Left kidney (tissue), 2 donors: Measurements from ENCODE around the gene KCTD15. TPM values are rescaled to one million over a fixed set of nuclear protein-coding genes. Genes with fewer than 3 reads are reported as not detected.
"Not testable (repeated sequence)": the region's sequence is repeated elsewhere in the genome, so short reads cannot be mapped to it uniquely, and the experiment has no call there.

Source experiments
- DNase-seq: peaks from one replicate; pipeline ENCODE4 v3.0.0-alpha.2; 2013
- polyA plus RNA-seq: library from polyadenylated mRNA; unstranded; fragments of 120-200 nt; gene quantifications from one replicate; pipeline ENCODE4 v1.2.1, GENCODE V29; 2013; ENCODE audit not compliant: insufficient read length

KCTD15 gene
- polyA plus RNA-seq, 1 donor, result 45.2 TPM

DNA sequence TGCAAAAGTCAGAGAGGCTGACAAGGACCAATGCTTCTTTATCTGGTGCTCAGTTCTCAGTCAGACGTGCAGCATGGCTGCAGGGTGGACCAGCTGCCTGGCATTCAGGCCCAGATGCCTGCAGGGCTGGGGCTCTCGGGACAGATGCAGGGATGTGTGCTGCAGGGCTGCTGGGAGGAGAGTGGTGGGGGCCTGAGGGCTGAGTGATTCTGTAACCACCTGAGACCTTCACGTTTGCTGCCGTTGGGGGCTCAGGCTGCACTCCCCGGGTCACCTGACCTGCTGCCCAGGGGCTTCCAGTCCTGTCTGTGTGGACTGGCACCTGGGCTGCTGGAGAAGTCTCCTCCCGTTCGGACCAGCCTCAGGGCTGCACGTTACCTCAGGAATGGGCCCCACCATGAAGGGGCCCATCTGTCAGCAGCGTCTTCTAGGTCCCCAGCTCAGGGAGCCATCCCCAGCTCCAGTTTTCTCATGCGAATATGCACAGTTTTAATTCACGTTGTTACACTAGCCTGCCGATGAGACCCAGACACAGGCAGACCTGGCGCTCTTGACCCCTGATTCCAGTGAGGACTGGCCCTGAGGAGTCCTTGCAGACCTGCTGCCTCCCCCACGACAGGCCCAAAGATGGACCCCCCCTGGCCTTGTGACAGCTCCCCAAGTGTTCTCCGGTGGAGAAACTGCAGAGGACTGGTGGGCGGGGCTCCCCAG lies 16.9 kb downstream of the KCTD15 start:
- DNase-seq, result no peak

DNA sequence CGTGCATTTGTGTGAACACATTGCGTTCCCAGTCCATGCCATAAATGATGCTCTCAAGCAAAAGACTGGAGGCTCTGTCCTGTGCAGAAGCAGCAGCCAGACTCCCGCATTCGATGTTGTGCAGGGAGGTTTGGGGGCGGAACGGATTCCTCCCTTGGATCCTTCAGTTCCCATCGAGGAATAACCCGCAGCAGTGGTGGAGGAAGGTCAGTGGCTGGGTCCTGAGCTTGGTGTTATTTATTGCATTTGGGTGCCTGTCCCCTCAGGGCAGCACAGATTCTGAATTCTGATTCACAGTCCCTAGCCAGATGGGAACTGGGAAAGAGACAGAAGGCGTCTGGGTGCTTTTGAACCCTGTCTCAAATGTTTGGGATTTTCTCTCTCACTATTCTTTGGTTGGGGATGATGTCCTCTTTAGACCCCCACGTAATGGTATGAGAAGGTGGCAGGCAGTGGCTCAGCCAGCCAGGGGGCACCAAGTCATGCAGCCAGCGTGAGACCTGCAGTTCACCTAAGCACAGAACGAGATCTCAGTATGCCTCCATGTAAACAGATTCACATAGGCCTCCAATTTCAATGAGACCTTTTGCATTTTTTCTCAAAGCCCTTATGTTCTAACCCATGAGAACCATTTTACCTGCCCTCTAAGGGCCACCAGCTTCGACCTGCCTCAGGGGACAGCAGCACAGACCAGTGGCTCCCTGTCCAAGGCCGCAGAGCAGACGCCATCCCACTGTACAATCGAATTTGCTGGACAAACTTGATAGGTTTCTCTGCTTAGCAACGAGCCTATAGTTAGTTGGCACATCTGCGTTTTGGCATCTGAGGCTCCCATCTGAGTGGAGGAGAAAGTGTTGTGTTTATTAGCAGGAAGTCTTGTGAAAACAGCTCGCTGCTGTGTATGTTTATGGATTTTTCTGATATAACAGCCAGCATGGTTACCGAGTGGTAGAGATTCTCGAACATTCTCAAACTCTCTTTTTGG lies 17.8 kb downstream of the KCTD15 start:
- no peak for DNase-seq

DNA sequence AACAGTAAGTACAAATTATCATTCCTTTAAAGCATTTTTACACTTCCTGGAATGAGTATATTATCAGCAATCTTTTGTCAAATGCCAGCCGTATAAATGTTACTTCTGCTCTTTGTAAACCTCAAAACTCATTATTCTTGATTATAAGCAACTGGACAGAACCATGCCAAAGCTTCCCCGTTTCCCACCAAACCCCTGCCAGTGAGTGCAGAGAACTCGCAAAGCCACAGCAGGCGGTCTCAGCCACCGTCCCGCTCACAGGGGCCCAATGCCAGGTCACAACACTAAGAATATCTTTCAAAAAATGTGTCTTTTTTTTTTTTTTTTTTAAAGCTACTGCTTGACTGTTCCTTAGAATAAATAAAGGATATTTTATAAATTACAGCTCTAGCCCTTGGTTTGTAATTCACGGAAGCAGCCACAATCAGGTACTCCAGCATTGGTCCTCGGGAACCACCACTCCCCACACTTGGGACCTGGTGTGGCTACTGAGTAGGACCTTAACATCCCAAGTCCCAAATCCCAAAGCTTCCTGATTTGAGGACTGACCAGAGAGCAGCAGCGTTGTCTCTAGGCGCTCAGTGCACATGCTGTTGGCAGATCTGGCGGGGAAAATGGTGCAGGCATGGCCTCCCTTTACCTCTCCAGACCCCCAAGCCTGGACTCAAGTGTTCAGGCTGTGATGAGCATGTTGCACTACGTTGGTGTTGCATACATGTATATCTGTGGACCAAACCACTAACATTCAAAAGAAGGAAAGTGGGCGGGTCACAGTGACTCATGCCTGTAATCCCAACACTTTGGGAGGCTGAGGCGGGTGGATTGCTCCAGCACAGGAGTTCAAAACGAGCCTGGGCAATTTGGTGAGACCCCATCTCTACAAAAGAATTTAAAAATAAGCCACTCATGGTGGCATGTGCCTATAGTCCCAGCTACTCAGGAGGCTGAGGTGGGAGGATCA lies 19.0 kb downstream of the KCTD15 start:
- no peak for DNase-seq

DNA sequence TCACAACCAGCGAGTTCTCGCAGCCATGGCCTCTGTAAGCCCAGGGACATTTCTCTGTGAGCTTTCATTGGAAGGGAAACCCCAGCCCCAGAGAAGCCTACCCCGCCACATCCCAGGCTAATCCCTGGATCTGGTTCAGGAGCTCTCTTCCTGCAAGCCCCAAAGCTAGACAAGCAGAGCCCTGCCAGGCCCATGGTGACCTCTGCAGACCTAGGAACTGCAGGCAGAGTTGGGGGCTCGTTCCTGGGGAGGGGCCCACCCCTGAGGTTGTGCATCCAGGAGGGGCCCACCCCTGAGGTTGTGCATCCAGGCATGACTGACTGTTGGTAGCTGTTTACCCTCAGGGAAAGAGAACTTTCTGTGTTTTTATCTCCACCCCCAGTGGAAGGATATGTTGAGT lies 21.7 kb downstream of the KCTD15 start:
- DNase-seq, result no peak

DNA sequence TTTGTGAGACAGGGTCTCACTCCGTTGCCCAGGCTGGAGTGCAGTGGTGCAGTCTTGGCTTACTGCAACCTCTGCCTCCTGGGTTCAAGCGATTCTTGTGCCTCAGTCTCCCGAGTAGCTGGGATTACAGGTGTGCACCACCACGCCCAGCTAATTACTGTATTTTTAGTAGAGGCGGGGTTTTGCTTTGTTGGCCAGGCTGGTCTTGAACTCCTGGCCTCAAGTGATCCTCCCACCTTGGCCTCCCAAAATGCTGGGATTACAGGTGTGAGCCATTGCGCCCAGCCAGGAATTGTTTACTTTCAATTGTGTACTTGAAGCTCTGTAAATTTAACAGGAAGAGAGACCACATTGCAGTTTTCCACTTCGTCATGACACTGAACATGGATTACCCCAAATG lies 22.4 kb downstream of the KCTD15 start:
- not testable (repeated sequence) for DNase-seq

DNA sequence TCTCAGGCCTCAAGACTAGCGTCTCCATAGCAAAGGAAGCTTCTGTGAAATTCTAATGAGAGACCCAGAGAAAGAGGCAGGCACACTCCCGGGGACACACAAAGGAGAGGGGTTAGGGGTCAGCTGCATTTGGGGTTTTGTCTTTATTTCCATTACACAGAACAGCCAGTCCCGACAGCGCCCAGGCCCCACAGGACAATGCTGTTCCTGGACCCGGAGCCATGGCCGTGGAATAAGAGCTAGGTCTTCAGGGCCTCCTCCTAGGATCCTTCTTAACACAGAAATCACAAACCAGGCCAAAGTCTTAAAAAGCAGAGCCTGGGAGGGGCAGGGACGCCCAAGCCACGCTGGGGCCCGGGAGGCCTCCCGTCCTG lies 22.8 kb downstream of the KCTD15 start:
- DNase-seq, result no peak

DNA sequence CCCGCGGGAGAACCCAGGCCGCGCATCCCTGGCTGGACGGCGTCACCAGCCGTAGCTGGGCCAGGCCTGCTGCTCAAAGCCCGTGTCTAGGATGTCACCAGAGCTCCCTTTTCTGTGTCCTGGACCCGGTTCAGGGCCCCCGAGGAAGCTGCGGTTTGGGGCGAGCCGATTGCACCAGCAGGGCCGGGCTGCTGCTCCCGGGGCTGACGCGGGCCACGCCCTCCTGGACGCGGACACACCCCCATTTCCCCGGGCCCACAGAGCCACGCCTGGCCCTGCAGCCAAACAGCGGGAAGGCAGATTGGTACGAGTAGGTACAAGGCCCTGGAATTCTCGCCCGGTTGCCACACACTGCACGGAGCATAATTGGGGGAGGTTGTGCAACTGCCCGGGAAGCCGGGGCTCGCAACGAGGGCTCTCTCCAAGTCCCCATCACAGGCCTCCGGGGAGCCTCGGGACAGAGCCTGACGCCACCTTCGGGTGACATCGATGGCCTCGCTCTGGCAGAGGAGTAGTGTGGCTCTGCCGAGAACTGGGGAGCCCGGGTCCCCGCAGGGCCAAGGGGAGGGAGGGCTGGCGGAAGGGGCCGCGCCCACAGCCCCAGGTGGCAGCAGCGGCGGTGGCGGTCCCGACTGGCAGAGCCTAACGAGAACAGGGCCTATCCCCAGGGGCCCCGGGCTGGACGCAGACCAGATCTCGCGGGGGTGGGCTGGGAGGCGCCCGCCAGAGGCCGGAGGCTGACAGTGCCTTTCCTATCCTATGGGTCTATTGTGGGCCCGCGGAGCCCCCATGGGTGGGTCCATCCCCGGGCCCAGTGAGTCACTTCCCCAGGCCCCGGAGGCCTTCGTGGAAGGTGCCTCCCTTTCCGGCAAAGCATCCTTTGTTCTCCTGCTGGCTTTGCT lies 23.5 kb downstream of the KCTD15 start:
- no peak for DNase-seq

DNA sequence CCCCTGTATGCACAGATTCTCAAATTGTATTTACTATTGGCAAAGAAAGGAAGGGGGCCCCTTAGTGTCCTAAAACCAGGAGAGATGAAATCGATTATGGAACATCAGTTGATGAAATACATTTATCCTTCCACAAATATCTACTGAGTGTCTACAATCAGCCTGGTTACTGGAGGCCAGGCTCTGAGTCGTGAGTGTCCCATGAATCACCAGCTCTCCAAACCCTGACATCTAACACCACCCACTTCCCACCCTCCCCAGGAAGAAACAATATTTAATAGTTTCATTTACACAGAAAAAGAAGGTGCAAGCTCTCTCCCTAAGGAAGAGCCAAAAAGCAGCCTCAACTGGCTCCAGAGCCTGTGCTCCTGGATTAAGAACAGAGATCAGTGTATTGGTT lies 25.2 kb downstream of the KCTD15 start:
- DNase-seq, result no peak

DNA sequence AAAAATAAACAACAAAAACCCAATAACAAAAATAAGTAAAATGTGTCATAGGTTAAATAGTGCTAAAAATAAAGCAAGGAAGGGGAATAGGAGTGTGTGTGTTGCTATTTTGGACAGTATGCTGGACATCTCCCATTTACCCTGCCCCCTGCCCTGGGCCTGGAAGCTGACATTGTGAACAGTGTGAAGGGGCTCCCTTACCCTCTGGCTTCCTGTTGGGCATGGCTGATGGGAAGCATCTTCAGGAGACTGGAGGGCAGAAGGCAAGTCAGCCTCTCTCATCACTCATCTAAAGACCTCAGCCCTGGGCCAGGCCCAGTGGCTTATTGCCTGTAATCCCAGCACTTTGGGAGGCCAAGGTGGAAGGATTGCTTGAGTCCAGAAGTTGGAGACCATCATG lies 26.7 kb downstream of the KCTD15 start:
- DNase-seq, result no peak

DNA sequence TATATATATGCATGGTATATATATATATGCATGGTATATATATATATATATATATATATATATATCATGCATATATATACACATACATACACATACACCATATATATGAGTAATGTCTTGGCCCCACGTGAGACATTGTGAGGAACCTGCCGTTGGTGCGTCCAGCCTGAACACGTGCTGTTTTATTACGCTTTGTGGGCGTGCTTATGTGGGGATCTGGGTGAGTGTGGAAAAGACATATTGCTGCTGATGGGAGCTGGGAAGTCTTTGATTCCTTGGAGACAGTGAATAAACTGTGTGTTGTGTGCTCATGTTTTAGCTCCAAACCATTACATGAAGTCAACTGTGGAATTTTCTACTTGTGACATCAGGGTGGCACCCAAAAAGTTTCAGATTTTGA lies 28.9 kb downstream of the KCTD15 start:
- DNase-seq, result no peak

DNA sequence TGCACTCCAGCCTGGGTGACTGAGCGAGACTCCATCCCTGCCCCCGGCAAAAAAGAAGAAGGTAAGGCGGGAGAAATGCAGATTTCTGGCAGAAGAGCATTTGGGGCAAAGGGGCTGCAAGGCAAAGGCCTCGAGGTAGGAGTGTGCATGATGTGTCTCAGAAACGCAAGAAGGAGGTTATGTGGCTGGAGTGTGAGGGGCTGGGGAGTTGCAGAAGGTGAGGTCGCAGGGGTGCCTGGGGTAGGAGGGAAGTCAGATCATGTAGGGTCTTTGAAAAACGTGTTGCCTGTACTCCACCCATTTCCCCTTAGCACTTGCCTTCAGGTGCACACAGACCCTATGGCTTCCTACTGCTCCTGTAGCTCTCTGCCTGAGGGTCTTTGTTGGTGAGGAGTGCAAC lies 29.9 kb downstream of the KCTD15 start:
- no peak for DNase-seq

DNA sequence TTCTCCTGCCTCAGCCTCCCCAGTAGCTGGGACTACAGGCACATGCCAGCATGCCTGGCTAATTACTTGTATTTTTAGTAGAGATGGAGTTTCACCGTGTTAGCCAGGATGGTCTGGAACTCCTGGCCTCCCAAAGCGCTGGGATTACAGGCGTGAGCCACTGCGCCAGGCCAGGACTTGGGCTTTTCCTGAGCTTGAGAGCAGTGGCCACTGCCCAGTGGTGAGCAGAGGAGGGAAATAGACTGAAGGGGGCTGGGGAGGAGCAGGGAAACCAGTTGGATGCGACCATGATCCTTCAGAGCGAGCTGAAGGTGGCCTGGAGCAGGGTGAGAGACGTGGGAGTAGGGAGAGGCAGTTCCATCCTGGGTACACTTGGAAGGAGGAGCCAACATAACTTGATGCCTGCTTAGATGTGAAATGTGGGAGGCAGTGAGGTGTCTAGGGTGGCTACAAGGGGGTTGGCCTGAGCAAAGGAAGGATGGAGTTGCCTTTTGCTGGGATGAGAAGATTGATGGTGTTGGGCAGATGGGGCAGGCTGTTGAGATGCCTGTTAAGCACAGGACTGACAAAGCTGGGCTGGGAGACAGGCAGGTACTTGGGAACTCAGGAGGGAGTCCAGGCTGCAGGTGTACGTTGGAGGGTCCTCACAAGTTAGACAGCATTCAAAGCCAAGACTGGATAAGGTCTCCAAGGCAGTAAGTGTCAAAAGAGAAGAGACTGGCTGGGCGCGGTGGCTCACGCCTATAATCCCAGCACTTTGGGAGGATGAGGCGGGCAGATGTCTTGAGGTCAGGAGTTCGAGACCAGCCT lies 31.8 kb downstream of the KCTD15 start:
- DNase-seq, result no peak

DNA sequence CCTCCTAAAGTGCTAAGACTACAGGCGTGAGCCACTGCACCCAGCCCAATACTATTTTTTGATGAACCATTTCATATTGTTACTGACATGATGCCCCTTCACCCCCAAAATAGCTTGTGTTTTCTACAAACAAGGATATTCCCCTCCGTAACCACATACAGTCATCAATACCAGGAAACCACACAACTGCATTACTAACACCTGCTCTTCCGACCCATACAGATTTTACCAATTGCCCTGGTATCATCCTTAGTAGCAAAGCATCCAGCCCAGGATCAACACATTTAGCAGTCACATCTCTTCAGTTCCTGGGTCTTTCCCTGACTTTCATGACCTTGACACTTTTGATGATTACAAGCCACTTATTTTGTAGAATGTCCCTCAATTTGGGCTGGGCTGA lies 33.6 kb downstream of the KCTD15 start:
- no peak for DNase-seq

DNA sequence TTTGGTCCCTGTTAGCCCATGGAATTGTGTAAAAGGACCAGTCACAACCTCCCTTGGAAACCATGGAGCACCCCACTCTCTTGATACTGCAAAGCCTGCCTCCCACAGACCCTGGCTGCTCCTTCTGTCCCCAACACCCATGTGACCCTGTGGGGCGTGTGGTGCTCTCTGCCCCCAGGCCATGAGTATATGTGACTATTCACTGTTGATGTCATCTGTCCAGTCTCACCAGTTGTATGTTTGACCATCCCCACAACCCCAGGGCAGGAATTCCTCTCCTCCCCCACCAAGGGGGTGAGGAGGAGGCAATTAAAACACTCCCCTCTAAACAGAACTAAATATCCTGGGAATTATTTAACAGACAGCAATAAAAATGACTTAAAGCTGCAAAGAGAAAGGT lies 35.2 kb downstream of the KCTD15 start:
- no peak for DNase-seq

DNA sequence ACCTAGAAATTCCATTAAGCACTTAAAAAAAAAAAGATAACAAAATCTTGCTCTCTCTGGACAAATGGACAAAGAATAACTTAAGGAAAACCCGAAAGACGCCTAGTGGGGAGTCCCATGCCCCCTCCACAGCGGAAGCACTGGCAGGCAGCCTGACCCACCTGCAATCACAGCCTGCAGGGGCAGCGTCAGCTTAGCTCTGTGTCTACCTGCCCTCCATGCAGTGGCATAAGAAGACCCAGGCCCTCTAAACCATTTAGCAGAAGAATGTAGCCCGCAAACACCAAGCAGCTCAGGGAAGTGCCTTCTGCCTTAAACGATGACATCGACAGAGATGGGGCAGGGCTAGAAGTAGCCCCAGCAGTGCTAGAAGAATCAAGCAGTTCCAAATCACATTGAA lies 36.0 kb downstream of the KCTD15 start:
- no peak for DNase-seq

DNA sequence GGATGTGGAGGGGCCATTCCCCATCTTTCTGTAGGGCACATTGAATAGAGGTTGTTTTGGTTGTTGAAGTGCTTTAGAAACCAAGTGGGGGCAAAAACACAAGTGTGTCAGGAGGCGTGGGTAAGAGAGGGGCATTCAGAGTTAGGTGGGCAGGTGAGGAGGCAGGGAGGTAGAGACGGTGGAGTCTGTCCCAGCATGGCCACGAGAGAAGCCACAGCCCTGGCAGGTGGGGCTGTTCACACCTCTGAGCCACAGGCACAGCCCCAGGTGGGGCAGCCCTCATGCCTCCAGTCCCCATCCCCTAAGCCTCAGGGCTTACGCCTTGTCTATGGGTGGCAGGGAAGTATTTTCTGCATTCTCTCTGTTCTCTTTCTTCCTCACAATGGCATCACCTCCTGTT lies 43.7 kb downstream of the KCTD15 start:
- no peak for DNase-seq

DNA sequence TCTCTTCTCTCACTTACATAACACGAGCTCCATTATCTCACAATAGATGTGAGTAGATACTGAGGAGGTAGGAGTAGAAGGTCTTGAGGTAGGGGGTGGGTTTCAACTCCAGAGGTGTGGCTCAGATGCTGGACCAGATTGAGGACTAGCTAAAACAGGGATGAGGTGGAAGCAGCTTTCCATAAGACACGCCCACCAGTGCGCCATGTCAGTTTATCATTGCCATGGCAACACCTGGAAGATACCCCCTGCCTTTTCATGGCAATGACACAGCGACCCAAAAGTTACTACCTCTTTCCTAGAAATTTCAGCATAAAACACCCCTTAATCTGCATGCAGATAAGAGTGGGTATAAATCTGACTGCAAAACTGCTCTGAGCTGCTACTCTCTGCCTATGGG lies 44.1 kb downstream of the KCTD15 start:
- no peak for DNase-seq

DNA sequence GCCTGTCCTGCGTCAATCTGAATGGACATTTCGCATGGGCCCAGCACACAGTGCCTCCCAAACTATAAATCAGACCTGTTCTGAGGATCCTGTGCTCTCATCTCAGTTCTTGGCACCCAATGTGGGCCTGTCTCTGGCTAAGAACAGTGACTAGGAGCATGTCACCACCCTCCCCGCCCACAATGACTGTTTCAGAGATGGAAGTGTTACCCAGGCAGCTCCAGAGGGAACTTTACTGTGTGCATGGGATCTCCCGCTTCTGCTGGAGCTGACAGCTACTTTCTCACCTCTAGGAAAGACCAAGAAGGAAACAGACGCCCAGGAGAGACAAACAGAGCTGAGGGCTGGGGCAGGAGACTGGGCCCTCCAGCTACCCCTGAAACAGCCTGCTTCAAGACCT lies 45.0 kb downstream of the KCTD15 start:
- DNase-seq, result no peak

DNA sequence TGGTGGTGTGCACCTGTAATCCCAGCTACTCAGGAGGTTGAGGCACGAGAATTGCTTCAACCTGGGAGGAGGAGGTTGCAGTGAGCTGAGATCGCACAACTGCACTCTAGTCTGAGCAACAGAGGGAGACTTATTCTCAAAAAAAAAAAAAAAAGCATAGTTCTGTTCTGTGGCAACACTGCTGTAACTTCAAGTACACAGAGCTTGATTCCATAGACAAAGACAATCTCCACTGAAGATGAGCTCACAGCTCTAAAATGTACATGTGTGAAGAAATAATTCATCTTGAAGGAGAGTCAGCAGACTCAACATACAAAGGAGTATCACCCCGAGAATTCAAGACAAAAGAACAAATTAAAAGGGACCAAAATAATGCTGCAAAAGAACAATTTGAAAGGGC lies 47.8 kb downstream of the KCTD15 start:
- DNase-seq, result no peak

DNA sequence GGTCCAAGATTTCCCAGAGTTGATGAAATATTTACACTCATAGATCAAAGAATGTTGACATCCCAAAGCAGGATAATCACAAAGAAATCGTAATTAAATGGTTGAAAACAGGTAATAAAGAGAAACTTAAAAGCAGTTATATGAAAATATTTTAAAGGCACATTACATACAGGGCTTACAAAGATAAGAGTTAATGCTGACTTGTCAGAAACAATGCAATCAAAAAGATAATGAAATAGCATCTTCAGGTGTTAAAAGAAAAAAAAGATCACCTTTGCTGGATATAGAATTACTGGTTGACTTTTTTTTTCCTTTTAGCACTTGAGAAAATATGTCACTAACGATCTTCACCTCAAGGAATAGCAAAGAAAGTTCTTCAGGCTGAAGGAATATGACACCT lies 48.8 kb downstream of the KCTD15 start:
- DNase-seq, result no peak
